Stimulated activated naive B cell treated with anti-CD40 and anti-IgM and Interleukin-4, amounts not matched to agents 10 μg/mL and 1 μg/mL and 100 μg/mL, for 72 hours (primary cell): Measurements from ENCODE around the gene PTGFRN.
"Not testable (repeated sequence)": the region's sequence is repeated elsewhere in the genome, so short reads cannot be mapped to it uniquely, and the experiment has no call there.

Experiments
- ATAC-seq, 2 donors: fragments of 150-1000 bp; cut with Tn5 transposase; replicated peaks; 2 replicates each; pipeline ENCODE4 v1.10.0; 2021; ENCODE audit warnings: moderate library complexity in 1 of 2
- DNase-seq: peaks from one replicate; pipeline ENCODE4 v3.0.0; 2021
- H3K27ac Mint-ChIP-seq: one replicate; pipeline ENCODE4 v1.8.0; 2022; ENCODE audit warnings: mild to moderate bottlenecking, mixed read lengths
- H3K27me3 Mint-ChIP-seq, 2 donors: one replicate each; pipeline ENCODE4 v1.8.0; 2022; ENCODE audit warnings: mixed read lengths in 2 of 2
- H3K36me3 Mint-ChIP-seq, 2 donors: one replicate each; pipeline ENCODE4 v1.8.0; 2022; ENCODE audit warnings: mixed read lengths in 2 of 2, mild to moderate bottlenecking in 1 of 2
- H3K4me1 Mint-ChIP-seq, 2 donors: one replicate each; pipeline ENCODE4 v1.8.0; 2022; ENCODE audit warnings: mixed read lengths in 2 of 2, mild to moderate bottlenecking in 1 of 2
- H3K4me3 Mint-ChIP-seq, 2 donors: one replicate each; pipeline ENCODE4 v1.8.0; 2022; ENCODE audit warnings: mild to moderate bottlenecking in 2 of 2, mixed read lengths in 2 of 2, moderate library complexity in 1 of 2
- H3K9me3 Mint-ChIP-seq, 2 donors: one replicate each; pipeline ENCODE4 v1.8.0; 2022; ENCODE audit warnings: mixed read lengths in 2 of 2, mild to moderate bottlenecking in 1 of 2

Gene PTGFRN

DNA sequence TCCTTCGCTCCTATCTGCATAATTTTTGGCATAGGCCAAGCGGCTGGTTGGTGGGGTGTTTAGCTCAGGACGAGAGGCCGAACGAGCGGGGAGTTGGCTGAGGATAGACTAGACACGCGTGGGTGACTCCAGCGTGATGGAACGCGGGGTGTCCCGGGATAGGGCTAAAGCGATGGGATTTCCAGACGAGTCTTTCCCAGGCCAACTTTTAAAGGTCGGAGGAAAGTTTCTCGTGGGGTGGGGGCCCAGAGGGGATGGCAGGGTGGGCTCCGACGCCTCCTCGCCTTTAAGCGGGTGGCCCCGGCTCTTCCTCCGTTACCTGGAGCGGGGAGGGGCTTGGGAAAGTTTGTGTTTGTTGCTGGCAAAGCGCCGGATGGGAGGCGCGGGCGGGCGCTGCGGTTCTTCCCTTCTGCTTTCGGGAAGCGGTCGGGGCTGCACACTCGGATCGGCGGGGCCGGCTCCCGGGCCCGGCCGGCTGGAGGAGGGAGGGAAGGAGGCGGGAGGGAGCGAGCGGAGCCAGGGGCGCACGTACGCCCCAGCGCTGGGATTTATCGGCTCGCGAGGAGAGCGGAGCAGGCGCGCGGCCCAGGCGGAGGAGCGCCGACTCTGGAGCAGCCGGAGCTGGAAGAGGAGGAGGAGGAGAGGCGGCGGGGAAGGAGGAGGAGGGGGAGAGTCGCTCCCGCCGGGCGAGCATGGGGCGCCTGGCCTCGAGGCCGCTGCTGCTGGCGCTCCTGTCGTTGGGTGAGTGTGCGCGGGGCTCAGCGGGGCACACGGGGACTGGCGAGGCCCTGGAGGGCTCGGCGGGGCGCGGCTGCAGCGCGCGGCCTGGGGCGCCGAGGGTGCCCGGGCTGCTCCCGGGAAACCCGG lies at the start of gene PTGFRN:
TSS of gene PTGFRN (plus strand) at position 405 of the 867 bp plus-strand sequence. CDS start at position 693, 288 bp downstream.
- DNase-seq (no peak), ATAC-seq (peak; percentile 48 to 64)
- H3K27ac Mint-ChIP-seq = peak within 1 kb of the TSS; percentile 54
- H3K4me1 Mint-ChIP-seq = peaks cover 3 to 6% of the 10 kb centered on the region in 2 donors
- peak within 1 kb of the TSS; percentile 64 to 76 for H3K4me3 Mint-ChIP-seq
- H3K27me3 Mint-ChIP-seq = peaks cover 15 to 21% of the 10 kb centered on the region in 2 donors
- no peaks in the 10 kb centered on the region for H3K36me3 Mint-ChIP-seq
- no peaks in the 10 kb centered on the region for H3K9me3 Mint-ChIP-seq

- H3K27me3 Mint-ChIP-seq, H3K27ac Mint-ChIP-seq, H3K4me3 Mint-ChIP-seq, H3K9me3 Mint-ChIP-seq, ATAC-seq, H3K4me1 Mint-ChIP-seq, DNase-seq, H3K36me3 Mint-ChIP-seq: not testable (repeated sequence)
Observed at GRCh38 chr1:116860167-116860566, 49.5 kb upstream of the PTGFRN start.

- ATAC-seq (no peak), DNase-seq (no peak)
- Mint-ChIP-seq H3K4me1 (no peaks in the 10 kb centered on the region), H3K27me3 (no peaks in the 10 kb centered on the region), H3K4me3 (no peak overlapping the region), H3K9me3 (no peaks in the 10 kb centered on the region), H3K36me3 (no peaks in the 10 kb centered on the region), H3K27ac (no peak overlapping the region)
Observed at GRCh38 chr1:116861137-116861536, 48.6 kb upstream of the PTGFRN start.

- not testable (repeated sequence) for H3K27ac Mint-ChIP-seq, H3K9me3 Mint-ChIP-seq, H3K4me3 Mint-ChIP-seq, ATAC-seq, DNase-seq, H3K36me3 Mint-ChIP-seq, H3K27me3 Mint-ChIP-seq, H3K4me1 Mint-ChIP-seq
Observed at GRCh38 chr1:116863031-116863430, 46.7 kb upstream of the PTGFRN start.

DNA sequence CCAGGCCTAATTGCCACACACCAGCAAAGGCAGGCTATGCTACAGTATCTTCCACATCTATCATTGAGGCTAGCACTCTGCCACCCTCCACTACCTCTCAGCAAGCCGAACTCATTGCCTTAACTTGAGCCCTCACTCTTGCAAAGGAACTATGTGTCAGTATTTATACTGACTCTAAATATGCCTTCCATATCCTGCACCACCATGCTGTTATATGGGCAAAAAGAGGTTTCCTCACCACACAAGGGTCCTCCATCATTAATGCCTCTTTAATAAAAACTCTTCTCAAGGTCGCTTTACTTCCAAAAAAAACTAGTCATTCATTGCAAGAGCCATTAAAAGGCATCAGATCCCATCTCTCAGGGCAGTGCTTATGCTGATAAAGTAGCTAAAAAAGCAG lies 43.2 kb upstream of the PTGFRN start:
- DNase-seq, H3K9me3 Mint-ChIP-seq, H3K27ac Mint-ChIP-seq, H3K4me3 Mint-ChIP-seq, H3K27me3 Mint-ChIP-seq, H3K36me3 Mint-ChIP-seq, ATAC-seq, H3K4me1 Mint-ChIP-seq: not testable (repeated sequence)

DNA sequence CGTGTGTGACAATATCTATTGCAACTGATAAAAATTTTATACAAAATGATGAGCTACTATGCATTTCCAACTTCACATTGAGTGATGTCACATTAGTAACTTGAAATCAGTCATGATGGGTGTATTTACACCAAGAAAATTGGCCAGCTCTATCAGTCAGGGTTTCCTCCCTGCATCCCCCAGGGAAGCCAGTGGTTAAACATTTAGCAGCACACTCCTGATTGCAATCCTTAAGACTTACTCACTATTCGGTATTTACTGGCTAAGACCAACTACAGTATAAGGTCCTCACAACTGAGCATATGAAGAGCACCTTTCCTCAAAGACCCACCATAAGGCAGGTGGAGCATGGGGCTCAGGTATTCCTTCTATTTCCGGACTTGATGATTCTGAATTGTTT lies 41.3 kb upstream of the PTGFRN start:
- no peak overlapping the region for H3K27ac Mint-ChIP-seq
- peaks cover 6 to 10% of the 10 kb centered on the region in 2 donors for H3K27me3 Mint-ChIP-seq
- no peaks in the 10 kb centered on the region for H3K36me3 Mint-ChIP-seq
- H3K4me1 Mint-ChIP-seq = no peaks in the 10 kb centered on the region
- ATAC-seq (no peak), DNase-seq (no peak)
- no peaks in the 10 kb centered on the region for H3K9me3 Mint-ChIP-seq
- H3K4me3 Mint-ChIP-seq = no peak overlapping the region

DNA sequence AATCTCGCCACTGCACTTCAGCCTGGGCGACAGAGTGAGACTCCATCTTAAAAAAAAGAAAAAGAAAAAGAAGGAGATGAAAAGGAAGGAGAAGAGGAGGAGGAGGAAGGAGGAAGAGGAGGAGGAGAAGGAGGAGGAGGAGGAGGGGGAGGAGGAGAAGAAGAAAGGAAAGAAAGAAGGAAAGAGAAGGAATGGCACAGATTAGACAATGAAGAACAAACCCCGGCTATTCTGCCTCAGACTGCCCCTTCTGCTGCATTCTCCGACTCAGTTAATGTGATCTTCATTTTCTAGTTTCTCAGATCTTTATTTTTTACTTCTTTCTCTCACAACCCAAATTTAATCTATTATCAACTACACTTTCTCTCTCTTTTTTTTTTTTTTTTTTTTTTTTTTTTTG lies 40.1 kb upstream of the PTGFRN start:
- H3K4me1 Mint-ChIP-seq = no peaks in the 10 kb centered on the region
- ATAC-seq = no peak

GRCh38 chr1:116870300-116870699 lies 39.4 kb upstream of the PTGFRN start:
- H3K4me1 Mint-ChIP-seq = no peaks in the 10 kb centered on the region
- no peak for ATAC-seq
- peaks cover 11 to 15% of the 10 kb centered on the region in 2 donors for H3K27me3 Mint-ChIP-seq
- no peak overlapping the region for H3K4me3 Mint-ChIP-seq
- H3K9me3 Mint-ChIP-seq = no peaks in the 10 kb centered on the region
- no peak for DNase-seq
- H3K27ac Mint-ChIP-seq = no peak overlapping the region
- no peaks in the 10 kb centered on the region for H3K36me3 Mint-ChIP-seq

More for the DNA sequence above, 40.1 kb upstream of the PTGFRN start:
- no peak overlapping the region for H3K4me3 Mint-ChIP-seq
- DNase-seq = no peak
- no peaks in the 10 kb centered on the region for H3K9me3 Mint-ChIP-seq
- H3K36me3 Mint-ChIP-seq = no peaks in the 10 kb centered on the region
- no peak overlapping the region for H3K27ac Mint-ChIP-seq
- H3K27me3 Mint-ChIP-seq = peaks cover 10 to 11% of the 10 kb centered on the region in 2 donors

- Mint-ChIP-seq H3K9me3 (no peaks in the 10 kb centered on the region), H3K36me3 (no peaks in the 10 kb centered on the region), H3K27me3 (peaks cover 11 to 20% of the 10 kb centered on the region in 2 donors), H3K4me3 (no peak overlapping the region), H3K4me1 (no peaks in the 10 kb centered on the region), H3K27ac (no peak overlapping the region)
- DNase-seq (no peak), ATAC-seq (no peak)
Observed at GRCh38 chr1:116871779-116872146, 38.0 kb upstream of the PTGFRN start.

- DNase-seq = no peak
- peaks cover 11 to 20% of the 10 kb centered on the region in 2 donors for H3K27me3 Mint-ChIP-seq
- ATAC-seq = no peak
- H3K27ac Mint-ChIP-seq = no peak overlapping the region
- H3K36me3 Mint-ChIP-seq = no peaks in the 10 kb centered on the region
- no peak overlapping the region for H3K4me3 Mint-ChIP-seq
- no peaks in the 10 kb centered on the region for H3K9me3 Mint-ChIP-seq
- H3K4me1 Mint-ChIP-seq = no peaks in the 10 kb centered on the region
Observed at GRCh38 chr1:116873680-116874271, 35.9 kb upstream of the PTGFRN start.

DNA sequence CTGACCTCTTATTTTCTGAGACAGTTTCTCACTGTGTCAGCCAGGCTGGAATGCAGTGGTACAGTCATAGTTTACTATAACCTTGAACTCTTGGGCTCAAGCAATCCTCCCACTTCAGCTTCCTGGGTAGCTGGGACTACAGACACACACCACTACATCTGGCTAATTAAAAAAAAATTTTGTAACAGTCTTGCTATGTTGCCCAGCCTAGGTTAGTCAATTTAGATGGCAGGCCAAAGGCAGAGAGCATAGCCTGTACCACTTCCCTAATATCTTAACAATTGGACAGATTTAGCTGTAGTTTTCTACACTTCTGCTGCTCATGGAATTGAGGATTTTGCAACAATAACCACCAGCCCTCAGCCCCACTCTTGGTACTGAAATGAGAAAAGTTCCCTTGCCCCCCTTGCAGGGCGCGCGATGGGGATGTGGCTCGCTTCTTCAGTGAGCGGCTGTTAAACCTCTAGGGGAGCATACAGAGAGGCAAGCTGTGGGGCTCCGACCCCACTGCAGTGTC lies 34.9 kb upstream of the PTGFRN start:
- DNase-seq (no peak), ATAC-seq (no peak)
- Mint-ChIP-seq H3K36me3 (no peaks in the 10 kb centered on the region), H3K9me3 (no peaks in the 10 kb centered on the region), H3K27me3 (peaks cover 11 to 20% of the 10 kb centered on the region in 2 donors), H3K27ac (no peak overlapping the region), H3K4me1 (no peaks in the 10 kb centered on the region), H3K4me3 (no peak overlapping the region)

DNA sequence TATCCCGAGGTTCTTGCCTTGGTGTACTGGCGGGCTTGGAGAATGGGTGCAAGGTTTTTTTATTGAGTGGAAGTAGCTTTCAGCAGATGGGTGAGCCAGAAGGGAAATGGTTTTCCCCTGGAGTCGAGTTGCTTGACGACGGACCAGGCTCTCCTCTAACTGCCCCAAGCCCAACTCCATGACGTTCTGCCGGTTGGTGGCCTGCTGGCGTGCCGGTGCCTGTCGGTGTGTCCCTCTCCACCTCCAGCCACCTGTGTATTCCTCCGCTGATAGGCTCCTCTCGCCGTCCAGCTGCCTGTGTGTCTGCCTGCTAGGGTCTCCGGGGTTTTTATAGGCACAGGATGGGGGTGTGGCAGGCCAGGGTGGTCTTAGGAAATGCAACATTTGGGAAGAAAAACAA lies 34.3 kb upstream of the PTGFRN start:
- DNase-seq (no peak), ATAC-seq (no peak)
- no peak overlapping the region for H3K27ac Mint-ChIP-seq
- no peaks in the 10 kb centered on the region for H3K36me3 Mint-ChIP-seq
- no peaks in the 10 kb centered on the region for H3K9me3 Mint-ChIP-seq
- H3K4me3 Mint-ChIP-seq = no peak overlapping the region
- H3K27me3 Mint-ChIP-seq = peaks cover 11 to 20% of the 10 kb centered on the region in 2 donors
- no peaks in the 10 kb centered on the region for H3K4me1 Mint-ChIP-seq

- H3K27ac Mint-ChIP-seq, DNase-seq, H3K36me3 Mint-ChIP-seq, ATAC-seq, H3K4me1 Mint-ChIP-seq, H3K9me3 Mint-ChIP-seq, H3K4me3 Mint-ChIP-seq: not testable (repeated sequence)
- peaks cover 11 to 20% of the 10 kb centered on the region in 2 donors for H3K27me3 Mint-ChIP-seq
Observed at GRCh38 chr1:116875946-116876345, 33.8 kb upstream of the PTGFRN start.

DNA sequence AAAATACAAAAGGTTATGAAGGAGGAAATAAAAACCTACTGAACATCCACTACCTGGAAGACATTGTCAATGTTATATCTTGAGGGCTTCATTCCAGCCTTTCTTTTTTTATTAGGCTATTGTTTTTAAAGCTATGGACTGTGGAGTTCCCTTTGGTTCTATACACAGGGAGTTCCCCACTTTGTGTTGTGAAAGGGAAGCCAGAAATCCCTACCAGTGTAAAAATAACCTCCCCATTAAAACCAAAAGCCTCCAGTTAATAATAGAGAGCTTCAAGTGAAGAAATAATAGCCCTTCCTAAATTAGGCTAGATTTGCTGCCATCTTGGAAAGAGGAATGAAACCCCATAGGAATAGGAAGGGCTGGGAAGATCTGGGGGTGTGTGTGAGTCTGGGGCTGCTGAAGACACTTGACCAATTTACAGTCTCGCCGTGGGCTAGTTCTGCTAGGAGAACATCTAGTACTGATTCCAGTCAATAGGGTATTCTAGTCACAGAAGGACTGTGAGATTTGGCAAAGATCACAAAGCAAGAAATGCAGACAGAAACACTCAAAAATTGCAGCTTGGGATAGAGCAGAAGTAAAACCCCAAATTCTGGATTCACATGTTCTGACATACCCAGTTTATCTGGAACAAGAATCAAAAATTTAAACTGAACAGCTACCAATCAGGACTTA lies 32.4 kb upstream of the PTGFRN start:
- no peak for ATAC-seq
- Mint-ChIP-seq H3K27me3 (peaks cover 5 to 15% of the 10 kb centered on the region in 2 donors), H3K27ac (no peak overlapping the region), H3K9me3 (no peaks in the 10 kb centered on the region), H3K4me1 (no peaks in the 10 kb centered on the region), H3K4me3 (no peak overlapping the region), H3K36me3 (no peaks in the 10 kb centered on the region)
- no peak for DNase-seq
